Measurements from ENCODE around the gene VAPA. TPM values are rescaled to one million over a fixed set of nuclear protein-coding genes. Genes with fewer than 3 reads are reported as not detected.

VAPA gene
- total and polyA plus RNA-seq, 10 of the 15 experiments (the other 5 are each of a cell fraction or from before 2014, with no cell fraction given) = 70.9 to 252 (median 166) TPM

DNA sequence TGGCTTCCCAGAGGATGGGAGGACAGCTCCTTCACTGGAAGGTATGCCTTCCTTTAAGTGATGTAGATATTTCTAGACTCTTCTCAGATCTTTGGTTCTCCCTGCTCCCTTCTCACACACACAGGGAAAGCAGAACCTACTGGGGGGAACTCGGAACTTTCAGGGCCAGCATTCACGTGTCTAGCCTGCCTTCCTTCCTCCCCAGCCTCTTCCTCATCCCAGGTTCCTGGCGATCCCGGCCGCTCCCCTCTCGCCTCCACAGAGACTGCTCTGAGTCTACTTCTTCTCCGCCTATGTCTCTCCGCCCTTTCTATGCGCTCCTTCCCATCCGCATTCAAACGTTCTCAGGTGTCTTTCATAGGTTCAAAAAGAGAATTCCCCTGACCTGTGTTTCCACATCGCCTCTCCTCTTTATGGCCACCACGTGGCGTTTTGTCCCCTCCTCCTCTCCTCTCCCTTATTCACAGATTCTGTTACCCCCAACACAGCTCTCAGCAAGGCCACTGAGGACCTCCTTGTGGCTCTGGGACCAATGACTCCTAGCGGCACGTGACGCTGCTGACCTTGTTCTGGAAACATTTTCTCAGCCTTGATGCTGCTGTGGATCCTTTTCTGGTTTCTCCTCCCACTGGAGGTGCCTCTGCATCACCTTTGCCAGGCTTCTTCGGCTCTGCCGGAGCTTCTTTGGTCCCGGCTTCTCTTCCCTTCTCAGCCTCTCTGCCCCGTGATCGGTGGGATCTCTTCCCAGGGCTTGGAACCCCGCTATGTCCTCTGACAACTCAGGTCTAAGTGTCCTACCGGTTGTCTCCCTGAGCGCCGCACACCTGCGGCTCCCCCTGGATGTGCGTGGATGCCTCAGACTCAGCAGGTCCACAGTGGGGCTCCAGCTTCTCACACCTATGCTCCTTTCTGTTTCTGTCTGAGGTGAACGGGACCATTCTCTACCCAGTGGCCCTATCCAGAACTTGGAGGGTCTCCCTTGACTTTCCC is 77.5 kb downstream of the VAPA start:
- no peaks in the 10 kb centered on the region for H3K79me2 ChIP-seq (ENCODE audit: control insufficient read depth, insufficient read depth, low read length)
- SMC1A ChIA-PET (ENCODE audit: uncharacterized antibody, unreplicated experiment) = interaction anchor here (1.5 kb wide), 1 partner anchor 18 kb away, joined by 3 read pairs; no protein-coding TSS in a partner anchor
- in situ Hi-C loops (cut with MboI) (no loop called here), intact Hi-C loops (cut with micrococcal nuclease; ENCODE audit: unreplicated experiment) (no loop called here)
- CTCF ChIA-PET = no interaction called here
- no peak overlapping the region for H3K9ac ChIP-seq (ENCODE audit: control insufficient read depth, insufficient read depth, low read length)
- no peak for DNase-seq (ENCODE audit: low read depth, low spot score)
- H3K4me3 ChIP-seq = no peak overlapping the region
- H3K9me3 ChIP-seq (replicated peaks; ENCODE audit: control insufficient read depth, insufficient read depth, low read length) = no peaks in the 10 kb centered on the region
- POLR2A ChIA-PET = no interaction called here
- no peaks in the 10 kb centered on the region for H3K4me1 ChIP-seq (ENCODE audit: control insufficient read depth, insufficient read depth, low read length)
- H4K20me1 ChIP-seq (ENCODE audit: control insufficient read depth, insufficient read depth) = no peaks in the 10 kb centered on the region
- TF ChIP-seq, protein P1, sequence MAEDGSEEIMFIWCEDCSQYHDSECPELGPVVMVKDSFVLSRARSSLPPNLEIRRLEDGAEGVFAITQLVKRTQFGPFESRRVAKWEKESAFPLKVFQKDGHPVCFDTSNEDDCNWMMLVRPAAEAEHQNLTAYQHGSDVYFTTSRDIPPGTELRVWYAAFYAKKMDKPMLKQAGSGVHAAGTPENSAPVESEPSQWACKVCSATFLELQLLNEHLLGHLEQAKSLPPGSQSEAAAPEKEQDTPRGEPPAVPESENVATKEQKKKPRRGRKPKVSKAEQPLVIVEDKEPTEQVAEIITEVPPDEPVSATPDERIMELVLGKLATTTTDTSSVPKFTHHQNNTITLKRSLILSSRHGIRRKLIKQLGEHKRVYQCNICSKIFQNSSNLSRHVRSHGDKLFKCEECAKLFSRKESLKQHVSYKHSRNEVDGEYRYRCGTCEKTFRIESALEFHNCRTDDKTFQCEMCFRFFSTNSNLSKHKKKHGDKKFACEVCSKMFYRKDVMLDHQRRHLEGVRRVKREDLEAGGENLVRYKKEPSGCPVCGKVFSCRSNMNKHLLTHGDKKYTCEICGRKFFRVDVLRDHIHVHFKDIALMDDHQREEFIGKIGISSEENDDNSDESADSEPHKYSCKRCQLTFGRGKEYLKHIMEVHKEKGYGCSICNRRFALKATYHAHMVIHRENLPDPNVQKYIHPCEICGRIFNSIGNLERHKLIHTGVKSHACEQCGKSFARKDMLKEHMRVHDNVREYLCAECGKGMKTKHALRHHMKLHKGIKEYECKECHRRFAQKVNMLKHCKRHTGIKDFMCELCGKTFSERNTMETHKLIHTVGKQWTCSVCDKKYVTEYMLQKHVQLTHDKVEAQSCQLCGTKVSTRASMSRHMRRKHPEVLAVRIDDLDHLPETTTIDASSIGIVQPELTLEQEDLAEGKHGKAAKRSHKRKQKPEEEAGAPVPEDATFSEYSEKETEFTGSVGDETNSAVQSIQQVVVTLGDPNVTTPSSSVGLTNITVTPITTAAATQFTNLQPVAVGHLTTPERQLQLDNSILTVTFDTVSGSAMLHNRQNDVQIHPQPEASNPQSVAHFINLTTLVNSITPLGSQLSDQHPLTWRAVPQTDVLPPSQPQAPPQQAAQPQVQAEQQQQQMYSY (CRISPR knock-in tag; IDR thresholded peaks at IDR 0.05) = no peak
- peak in 1 of 2 experiments; percentile 18; a peak in 1 of 4 replicates for TF ChIP-seq BHLHE40 (IDR thresholded peaks at IDR 0.05; ENCODE audit: borderline replicate concordance in 1 of 2, low read depth in 2 of 2, low read length in 1 of 2)
- no peak overlapping the region for H2AFZ ChIP-seq (ENCODE audit: control insufficient read depth, low read depth, low read length)
- no peak for FAIRE-seq
- no peaks in the 10 kb centered on the region; a peak in 1 of 4 replicates for H3K27me3 ChIP-seq (replicated peaks in 1 of 2; ENCODE audit: control insufficient read depth in 2 of 2, insufficient read depth in 2 of 2, low read length in 1 of 2)
- no peak overlapping the region for H3K27ac ChIP-seq (ENCODE audit: control insufficient read depth, insufficient read depth)
- RAD21 ChIA-PET (ENCODE audit: unreplicated experiment) = no interaction called here
- BruUV-seq (replicated peaks) = no TSS peak
- WGBS (ENCODE audit: insufficient coverage, insufficient replicate concordance, low lambda C conversion rate, missing lambda C conversion rate) = 50% methylated on average over 29 of the region's 29 CpGs
- H3K36me3 ChIP-seq (ENCODE audit: control insufficient read depth in 2 of 2, insufficient read depth in 2 of 2, low read length in 1 of 2) = no peaks in the 10 kb centered on the region
- no peak overlapping the region for H3K4me2 ChIP-seq (ENCODE audit: control insufficient read depth, insufficient read depth)
- no peak for ATAC-seq

Measured in GM12878 (cell line).